ENCODE results near the gene CDC6. TPM values are rescaled to one million over a fixed set of nuclear protein-coding genes. Genes with fewer than 3 reads are reported as not detected.

CDC6 gene
- total and polyA plus RNA-seq, 11 donors, result 0.07 to 9.8 (median 0.69) TPM

DNA sequence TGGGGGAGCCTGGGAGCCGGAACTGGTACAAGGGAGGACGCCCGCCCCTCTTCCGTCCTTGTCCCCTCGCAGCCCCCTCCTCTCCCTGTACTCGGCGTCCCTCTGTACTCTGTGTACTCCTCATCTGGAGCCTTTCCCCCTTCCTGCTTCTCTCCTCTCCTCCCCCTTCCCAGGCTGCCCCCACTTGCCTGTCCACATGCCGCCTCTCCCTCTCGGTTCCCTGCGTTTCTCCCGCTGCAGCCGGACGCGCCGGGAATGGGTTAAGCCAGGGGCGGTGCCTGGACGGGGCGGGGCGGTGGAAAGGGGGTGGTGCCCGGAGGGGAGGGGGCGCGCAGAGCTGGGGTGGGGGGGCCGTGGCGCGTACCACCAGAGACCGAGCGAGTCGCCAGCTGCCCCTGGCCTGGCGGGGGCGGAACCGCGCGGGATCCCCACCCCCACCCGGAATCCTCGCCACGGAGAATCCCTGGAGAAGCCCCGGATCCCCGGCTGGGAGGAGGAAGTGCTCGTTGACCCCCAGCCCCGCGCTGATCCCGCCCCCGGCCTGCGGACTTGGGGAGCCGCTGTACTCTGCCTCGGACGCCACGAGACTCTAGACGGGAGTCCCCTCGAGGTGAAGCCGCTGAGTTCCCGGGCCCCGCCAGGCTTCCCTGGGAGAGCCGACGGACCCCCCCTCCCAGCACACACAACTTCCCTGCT lies 54.3 kb downstream of the CDC6 start:
- peak; percentile 88 to 92 (median 90) for DNase-seq
- TF ChIP-seq, protein P1, sequence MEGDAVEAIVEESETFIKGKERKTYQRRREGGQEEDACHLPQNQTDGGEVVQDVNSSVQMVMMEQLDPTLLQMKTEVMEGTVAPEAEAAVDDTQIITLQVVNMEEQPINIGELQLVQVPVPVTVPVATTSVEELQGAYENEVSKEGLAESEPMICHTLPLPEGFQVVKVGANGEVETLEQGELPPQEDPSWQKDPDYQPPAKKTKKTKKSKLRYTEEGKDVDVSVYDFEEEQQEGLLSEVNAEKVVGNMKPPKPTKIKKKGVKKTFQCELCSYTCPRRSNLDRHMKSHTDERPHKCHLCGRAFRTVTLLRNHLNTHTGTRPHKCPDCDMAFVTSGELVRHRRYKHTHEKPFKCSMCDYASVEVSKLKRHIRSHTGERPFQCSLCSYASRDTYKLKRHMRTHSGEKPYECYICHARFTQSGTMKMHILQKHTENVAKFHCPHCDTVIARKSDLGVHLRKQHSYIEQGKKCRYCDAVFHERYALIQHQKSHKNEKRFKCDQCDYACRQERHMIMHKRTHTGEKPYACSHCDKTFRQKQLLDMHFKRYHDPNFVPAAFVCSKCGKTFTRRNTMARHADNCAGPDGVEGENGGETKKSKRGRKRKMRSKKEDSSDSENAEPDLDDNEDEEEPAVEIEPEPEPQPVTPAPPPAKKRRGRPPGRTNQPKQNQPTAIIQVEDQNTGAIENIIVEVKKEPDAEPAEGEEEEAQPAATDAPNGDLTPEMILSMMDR (IDR thresholded peaks at IDR 0.05), result no peak
- TF ChIP-seq POLR2A (IDR thresholded peaks at IDR 0.05), result no peak
- WGBS, 4 donors, result 0 to 2% (median 1%) methylated on average over 21 to 55 of the region's 55 CpGs

DNA sequence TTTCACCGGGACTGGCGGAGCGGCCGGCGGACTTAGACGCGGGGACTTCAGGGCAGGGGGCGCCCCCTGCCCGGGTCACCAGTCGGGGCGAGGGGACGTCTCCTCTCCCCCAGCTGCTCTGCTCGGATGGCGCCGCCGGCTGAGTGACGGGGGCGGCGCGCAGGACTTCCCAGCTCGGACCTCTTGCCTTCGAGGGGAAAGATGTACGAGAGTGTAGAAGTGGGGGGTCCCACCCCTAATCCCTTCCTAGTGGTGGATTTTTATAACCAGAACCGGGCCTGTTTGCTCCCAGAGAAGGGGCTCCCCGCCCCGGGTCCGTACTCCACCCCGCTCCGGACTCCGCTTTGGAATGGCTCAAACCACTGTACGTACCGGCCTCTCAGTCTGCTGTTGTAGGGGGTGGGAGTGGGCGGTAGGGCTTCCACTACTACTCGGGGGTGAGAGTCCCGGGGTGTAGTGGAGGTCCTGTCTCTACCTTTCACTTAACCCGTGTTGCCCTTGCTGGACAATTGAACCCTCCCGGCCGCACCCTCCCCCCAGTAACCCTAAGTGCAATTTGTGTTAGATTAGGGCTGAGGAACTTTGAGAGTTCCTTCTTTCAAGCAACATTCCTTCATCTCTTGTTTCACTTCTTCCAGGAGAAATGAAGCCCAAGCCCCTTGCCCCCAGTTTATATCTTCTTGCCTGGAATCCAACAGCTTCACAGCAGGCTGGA lies 55.0 kb downstream of the CDC6 start:
- DNase-seq (no peak), ATAC-seq (no peak)
- peak overlapping the region; percentile 62 to 98 (median 82) for H3K4me3 ChIP-seq
- intact Hi-C loops (cut with DNase I), result loop anchor here in 1 of 10 donors (1.0 kb wide), 1 partner anchor 25 kb away; no protein-coding TSS in a partner anchor
- peaks cover 16 to 88% (median 63%) of the 10 kb centered on the region in 12 donors for H3K4me1 ChIP-seq
- H3K27ac ChIP-seq, result peak overlapping the region; percentile 88 to 99 (median 96)
- TF ChIP-seq, protein P1 (IDR thresholded peaks at IDR 0.05), result no peak
- no peak for TF ChIP-seq POLR2A (IDR thresholded peaks at IDR 0.05)
- no peaks in the 10 kb centered on the region for H3K27me3 ChIP-seq
- H3K36me3 ChIP-seq, result peaks cover 0 to 10% (median 0%) of the 10 kb centered on the region in 9 donors
- 22 to 35% (median 32%) methylated on average over 15 to 38 of the region's 38 CpGs for WGBS, 4 donors
- no peaks in the 10 kb centered on the region for H3K9me3 ChIP-seq

More for the DNA sequence above, 54.3 kb downstream of the CDC6 start:
- intact Hi-C loops (cut with DNase I), result loop anchor here in 2 of 10 donors (1.0 kb wide), 2 partner anchors 10 to 25 kb away; no protein-coding TSS in a partner anchor
- Histone ChIP-seq H3K36me3 (peaks cover 0 to 10% (median 0%) of the 10 kb centered on the region in 9 donors), H3K27ac (peak overlapping the region; percentile 88 to 99 (median 96)), H3K4me3 (peak overlapping the region; percentile 62 to 98 (median 82)), H3K27me3 (no peaks in the 10 kb centered on the region), H3K4me1 (peaks cover 13 to 87% (median 60%) of the 10 kb centered on the region in 12 donors), H3K9me3 (no peaks in the 10 kb centered on the region)
- peak; percentile 27 to 68 (median 62) for ATAC-seq

DNA sequence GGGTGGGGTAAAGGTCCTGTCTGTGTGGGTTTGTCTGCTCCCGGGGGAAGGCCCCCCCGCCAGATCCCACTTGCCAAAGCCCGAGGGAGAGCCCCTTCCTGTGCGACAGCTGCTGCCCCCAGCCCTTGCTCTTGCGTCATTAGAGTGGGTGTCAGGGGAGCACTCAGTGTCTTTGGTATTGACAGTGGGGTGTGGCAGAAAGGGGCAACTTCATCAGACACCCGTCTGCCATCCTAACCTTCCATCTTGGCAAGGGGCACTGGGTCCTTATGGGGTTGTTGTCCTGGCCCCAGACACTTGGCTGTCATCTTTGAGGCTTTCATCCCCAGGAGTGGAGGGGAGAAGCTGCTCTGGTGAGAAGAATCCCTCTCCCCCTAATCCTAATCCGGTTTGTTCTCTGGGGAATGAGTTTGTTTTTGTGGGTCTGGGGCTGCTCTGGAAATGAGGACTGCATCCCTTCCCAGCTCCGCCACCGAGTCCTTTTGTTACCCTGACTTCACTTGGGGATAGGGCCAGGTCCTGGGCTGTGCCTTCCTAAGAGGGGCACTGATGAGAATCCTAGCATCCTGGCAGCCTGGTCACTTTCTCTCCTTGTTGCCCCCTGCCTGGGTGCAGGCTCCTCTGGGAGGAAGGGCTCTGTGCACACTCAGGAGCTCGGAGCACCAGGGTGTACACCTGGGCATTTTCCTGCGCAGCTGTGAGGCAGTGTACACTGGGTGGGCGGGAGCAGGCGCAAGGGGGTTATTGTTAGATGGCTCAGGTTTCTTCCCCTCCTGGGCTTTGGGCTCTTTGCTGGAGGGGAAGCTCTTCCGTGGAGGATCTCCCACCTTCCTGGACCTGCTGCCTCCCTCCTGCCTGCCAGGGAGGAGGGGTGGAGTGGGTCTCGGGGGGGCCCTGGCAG lies 55.8 kb downstream of the CDC6 start:
- H3K4me1 ChIP-seq, result peaks cover 20 to 91% (median 68%) of the 10 kb centered on the region in 12 donors
- DNase-seq, result peak in 4 of 5 donors; percentile 75 to 80 (median 80)
- peaks cover 0 to 11% (median 2%) of the 10 kb centered on the region in 9 donors for H3K36me3 ChIP-seq
- no peaks in the 10 kb centered on the region for H3K9me3 ChIP-seq
- no peaks in the 10 kb centered on the region for H3K27me3 ChIP-seq
- WGBS, 4 donors, result 35 to 44% (median 41%) methylated on average over 13 to 15 of the region's 15 CpGs
- TF ChIP-seq, protein P1 (IDR thresholded peaks at IDR 0.05), result no peak
- no peak for TF ChIP-seq POLR2A (IDR thresholded peaks at IDR 0.05)
- peak overlapping the region; percentile 62 to 98 (median 82) for H3K4me3 ChIP-seq
- peak in 1 of 4 donors; percentile 2 for ATAC-seq
- H3K27ac ChIP-seq, result peak overlapping the region; percentile 88 to 99 (median 96)
- intact Hi-C loops (cut with DNase I), result loop anchor here in 2 of 10 donors (2.0 kb wide), 2 partner anchors 25 to 27 kb away; no protein-coding TSS in a partner anchor

All from heart left ventricle (tissue), 16 donors.